ENCODE results near the gene TRPV6. TPM values are rescaled to one million over a fixed set of nuclear protein-coding genes. Genes with fewer than 3 reads are reported as not detected.

Gene TRPV6
- total RNA-seq, 1 donor from 2014 or later: 6.2 TPM

- TF ChIP-seq, protein P1, sequence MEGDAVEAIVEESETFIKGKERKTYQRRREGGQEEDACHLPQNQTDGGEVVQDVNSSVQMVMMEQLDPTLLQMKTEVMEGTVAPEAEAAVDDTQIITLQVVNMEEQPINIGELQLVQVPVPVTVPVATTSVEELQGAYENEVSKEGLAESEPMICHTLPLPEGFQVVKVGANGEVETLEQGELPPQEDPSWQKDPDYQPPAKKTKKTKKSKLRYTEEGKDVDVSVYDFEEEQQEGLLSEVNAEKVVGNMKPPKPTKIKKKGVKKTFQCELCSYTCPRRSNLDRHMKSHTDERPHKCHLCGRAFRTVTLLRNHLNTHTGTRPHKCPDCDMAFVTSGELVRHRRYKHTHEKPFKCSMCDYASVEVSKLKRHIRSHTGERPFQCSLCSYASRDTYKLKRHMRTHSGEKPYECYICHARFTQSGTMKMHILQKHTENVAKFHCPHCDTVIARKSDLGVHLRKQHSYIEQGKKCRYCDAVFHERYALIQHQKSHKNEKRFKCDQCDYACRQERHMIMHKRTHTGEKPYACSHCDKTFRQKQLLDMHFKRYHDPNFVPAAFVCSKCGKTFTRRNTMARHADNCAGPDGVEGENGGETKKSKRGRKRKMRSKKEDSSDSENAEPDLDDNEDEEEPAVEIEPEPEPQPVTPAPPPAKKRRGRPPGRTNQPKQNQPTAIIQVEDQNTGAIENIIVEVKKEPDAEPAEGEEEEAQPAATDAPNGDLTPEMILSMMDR (IDR thresholded peaks at IDR 0.05; ENCODE audit: unreplicated experiment): no peak
- Mint-ChIP-seq H3K36me3 (ENCODE audit: insufficient read depth) (no peaks in the 10 kb centered on the region), H3K4me1 (ENCODE audit: low read depth) (peaks cover 13% of the 10 kb centered on the region), H3K9me3 (ENCODE audit: low read depth) (no peaks in the 10 kb centered on the region), H3K27me3 (peaks cover 49% of the 10 kb centered on the region), H3K27ac (no peak overlapping the region), H3K4me3 (ENCODE audit: low read depth) (no peak overlapping the region)
- DNase-seq (ENCODE audit: low spot score, unreplicated experiment): no peak
Measured at GRCh38 chr7:142847353-142847752, 38.2 kb downstream of the TRPV6 start.

- DNase-seq (ENCODE audit: low spot score, unreplicated experiment): no peak
- Mint-ChIP-seq H3K36me3 (ENCODE audit: insufficient read depth) (no peaks in the 10 kb centered on the region), H3K4me3 (ENCODE audit: low read depth) (no peak overlapping the region), H3K27ac (no peak overlapping the region), H3K4me1 (ENCODE audit: low read depth) (peaks cover 18% of the 10 kb centered on the region), H3K27me3 (peaks cover 42% of the 10 kb centered on the region), H3K9me3 (ENCODE audit: low read depth) (no peaks in the 10 kb centered on the region)
- TF ChIP-seq, protein P1 (IDR thresholded peaks at IDR 0.05; ENCODE audit: unreplicated experiment): no peak
Measured at GRCh38 chr7:142842251-142842766, 43.2 kb downstream of the TRPV6 start.

DNA sequence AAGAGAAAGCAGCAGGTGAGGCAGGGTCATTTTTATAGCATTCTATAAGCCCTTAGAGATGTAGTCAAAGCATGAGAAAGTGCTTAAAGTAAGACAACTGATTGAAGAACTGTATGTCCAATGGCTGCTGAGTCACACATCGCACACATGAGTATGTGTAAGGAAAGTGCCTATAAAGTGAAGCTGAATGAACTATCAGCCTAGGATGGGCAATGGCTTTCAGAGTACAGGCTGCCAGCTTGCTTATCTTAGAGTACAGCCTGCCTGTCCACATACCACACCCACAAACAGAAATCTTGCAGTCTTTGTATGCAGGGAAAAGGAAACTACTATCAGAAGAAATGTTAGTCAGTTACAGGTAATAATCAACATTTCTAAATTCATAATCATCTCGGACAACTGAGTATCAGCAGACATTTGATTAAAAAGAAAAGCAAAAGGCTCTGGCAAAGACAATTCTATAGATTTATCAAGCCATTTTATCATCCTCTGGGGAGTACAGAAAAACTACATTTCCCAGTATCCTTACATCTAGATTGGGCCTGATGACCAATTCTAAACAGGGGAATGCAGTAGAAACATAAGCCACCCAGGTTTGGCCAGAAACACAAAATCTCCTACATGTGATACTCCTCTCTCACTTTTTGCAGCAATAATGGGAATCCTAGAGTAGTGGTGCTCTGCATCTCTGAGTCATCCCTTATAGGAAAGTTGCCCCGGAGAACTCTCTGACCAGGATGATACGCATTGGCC, 46.9 kb downstream of the TRPV6 start:
- peaks cover 53% of the 10 kb centered on the region for H3K27me3 Mint-ChIP-seq
- peaks cover 18% of the 10 kb centered on the region for H3K4me1 Mint-ChIP-seq (ENCODE audit: low read depth)
- no peaks in the 10 kb centered on the region for H3K9me3 Mint-ChIP-seq (ENCODE audit: low read depth)

DNA sequence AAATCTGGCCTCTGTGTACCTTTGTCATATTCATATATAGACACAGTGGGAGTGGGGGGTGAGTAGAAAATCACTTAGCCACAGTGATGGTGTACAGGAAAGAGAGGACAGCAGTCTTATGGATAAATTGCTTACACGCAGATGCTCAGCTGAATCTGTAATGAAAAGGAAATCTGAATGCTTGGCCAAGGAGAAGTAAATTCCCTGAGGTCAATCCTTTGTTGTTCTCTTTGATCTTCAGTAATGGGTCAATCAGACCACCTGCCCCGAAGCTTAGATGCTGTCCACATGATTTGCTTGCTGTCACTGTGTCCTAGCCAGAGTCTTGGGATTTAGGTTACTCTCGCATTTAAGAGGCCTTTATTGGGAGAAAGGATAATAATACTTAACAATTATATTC, 49.1 kb downstream of the TRPV6 start:
- Mint-ChIP-seq H3K36me3 (ENCODE audit: insufficient read depth) (no peaks in the 10 kb centered on the region), H3K27ac (no peak overlapping the region), H3K9me3 (ENCODE audit: low read depth) (no peaks in the 10 kb centered on the region), H3K4me3 (ENCODE audit: low read depth) (no peak overlapping the region), H3K27me3 (peaks cover 66% of the 10 kb centered on the region), H3K4me1 (ENCODE audit: low read depth) (peaks cover 3% of the 10 kb centered on the region)
- TF ChIP-seq, protein P1 (IDR thresholded peaks at IDR 0.05; ENCODE audit: unreplicated experiment): no peak
- no peak for DNase-seq (ENCODE audit: low spot score, unreplicated experiment)

More for the DNA sequence above, 46.9 kb downstream of the TRPV6 start:
- no peak overlapping the region for H3K4me3 Mint-ChIP-seq (ENCODE audit: low read depth)
- H3K36me3 Mint-ChIP-seq (ENCODE audit: insufficient read depth): no peaks in the 10 kb centered on the region
- no peak for DNase-seq (ENCODE audit: low spot score, unreplicated experiment)
- no peak overlapping the region for H3K27ac Mint-ChIP-seq
- TF ChIP-seq, protein P1 (IDR thresholded peaks at IDR 0.05; ENCODE audit: unreplicated experiment): no peak

GRCh38 chr7:142835487-142835886, 50.1 kb downstream of the TRPV6 start:
- TF ChIP-seq, protein P1 (IDR thresholded peaks at IDR 0.05; ENCODE audit: unreplicated experiment): no peak
- no peak overlapping the region for H3K27ac Mint-ChIP-seq
- no peaks in the 10 kb centered on the region for H3K36me3 Mint-ChIP-seq (ENCODE audit: insufficient read depth)
- DNase-seq (ENCODE audit: low spot score, unreplicated experiment): no peak
- no peaks in the 10 kb centered on the region for H3K9me3 Mint-ChIP-seq (ENCODE audit: low read depth)
- no peak overlapping the region for H3K4me3 Mint-ChIP-seq (ENCODE audit: low read depth)
- peaks cover 68% of the 10 kb centered on the region for H3K27me3 Mint-ChIP-seq
- H3K4me1 Mint-ChIP-seq (ENCODE audit: low read depth): peaks cover 3% of the 10 kb centered on the region

Measured in progenitor cell of endocrine pancreas (in vitro differentiated cells).